Ureter (tissue), 1 donor: ENCODE measurements around the gene FPGS. TPM values are rescaled to one million over a fixed set of nuclear protein-coding genes. Genes with fewer than 3 reads are reported as not detected.
"Not testable (repeated sequence)": the region's sequence is repeated elsewhere in the genome, so short reads cannot be mapped to it uniquely, and the experiment has no call there.

Experiments used
- DNase-seq: peaks from one replicate; pipeline ENCODE4 v3.0.0-alpha.2; 2020; ENCODE audit warnings: low spot score
- total RNA-seq: library from RNA; stranded (reverse); gene quantifications from one replicate; pipeline ENCODE4 v1.2.4, GENCODE V29; 2023
- donor health status: DM: yes; HTN: yes; CAD: no.

The FPGS gene
- 115 TPM for total RNA-seq

- peak; percentile 87 for DNase-seq
Measured at GRCh38 chr9:127802576-127803443, at the start of gene FPGS. Gene FPGS (plus strand): TSS chr9:127802882. CDS start chr9:127802925, 43 bp downstream.

GRCh38 chr9:127753148-127753547 lies 49.5 kb upstream of the FPGS start:
- no peak for DNase-seq

DNA sequence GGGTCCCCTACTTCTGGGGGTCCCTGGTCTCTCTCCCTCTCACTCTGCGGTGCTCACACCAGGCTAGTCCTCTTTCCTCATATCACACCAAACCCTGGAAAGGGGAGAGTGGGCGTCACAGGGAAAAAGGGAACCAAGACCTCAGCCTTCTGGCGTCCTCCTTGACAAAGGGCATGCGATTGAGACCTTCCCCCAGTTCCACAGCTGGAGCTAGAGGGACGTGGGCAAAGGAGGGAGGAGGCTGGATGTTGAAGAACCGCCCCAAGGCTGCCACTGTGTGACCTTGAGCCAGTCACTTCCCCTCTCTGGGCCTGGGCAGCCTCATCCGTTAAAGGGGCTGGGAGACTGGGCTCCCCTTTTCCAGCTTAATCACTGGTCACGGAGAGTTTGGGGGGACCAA lies 49.1 kb upstream of the FPGS start:
- DNase-seq = no peak

DNA sequence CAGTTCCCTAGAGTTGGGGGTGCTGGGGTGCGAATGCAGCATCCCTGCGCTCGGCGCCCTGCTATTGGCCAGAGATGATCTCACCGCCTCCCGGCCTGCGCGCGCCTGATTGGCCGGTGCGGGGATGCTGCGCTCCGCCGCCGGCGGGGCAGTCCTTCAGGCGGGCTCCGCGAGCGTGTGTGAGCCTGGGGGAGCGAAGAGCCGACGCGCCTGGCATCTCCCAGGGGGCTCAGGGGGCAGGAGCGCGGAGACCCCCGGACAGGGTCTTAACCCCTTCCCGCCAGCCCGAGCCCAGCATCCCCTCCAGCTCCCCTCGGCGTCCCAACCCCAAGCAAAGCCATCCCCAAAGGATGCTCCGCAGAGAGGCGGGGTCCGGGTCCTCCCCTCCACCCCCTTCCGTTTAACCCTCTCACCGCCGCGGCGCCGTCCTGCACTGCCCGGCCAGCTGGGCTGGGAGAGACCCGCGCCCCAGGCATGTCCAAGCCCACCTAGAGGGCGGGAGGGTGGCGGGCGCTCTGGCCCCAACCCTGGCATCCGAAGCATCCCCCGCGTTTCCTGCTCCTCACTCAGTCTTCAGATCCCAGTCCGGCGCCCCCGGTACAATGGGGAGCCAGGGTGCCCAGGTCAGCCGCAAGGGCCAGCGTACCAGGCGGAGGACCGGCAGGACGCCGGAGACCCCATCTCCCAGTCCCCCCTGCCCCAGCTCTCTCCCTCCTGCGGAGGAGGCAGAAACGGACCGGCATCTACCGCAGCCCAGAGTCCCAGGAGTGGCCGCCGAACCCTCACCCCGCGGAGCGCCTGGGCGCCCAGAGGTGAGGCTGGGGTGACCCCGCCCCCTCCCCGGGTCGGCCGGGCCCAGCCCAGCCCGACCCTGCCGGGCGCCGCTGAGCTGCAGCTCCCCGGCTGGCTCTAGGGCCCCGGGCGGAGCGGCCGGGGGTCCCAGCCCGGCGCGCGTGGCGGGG lies 48.3 kb upstream of the FPGS start:
- DNase-seq = no peak

DNA sequence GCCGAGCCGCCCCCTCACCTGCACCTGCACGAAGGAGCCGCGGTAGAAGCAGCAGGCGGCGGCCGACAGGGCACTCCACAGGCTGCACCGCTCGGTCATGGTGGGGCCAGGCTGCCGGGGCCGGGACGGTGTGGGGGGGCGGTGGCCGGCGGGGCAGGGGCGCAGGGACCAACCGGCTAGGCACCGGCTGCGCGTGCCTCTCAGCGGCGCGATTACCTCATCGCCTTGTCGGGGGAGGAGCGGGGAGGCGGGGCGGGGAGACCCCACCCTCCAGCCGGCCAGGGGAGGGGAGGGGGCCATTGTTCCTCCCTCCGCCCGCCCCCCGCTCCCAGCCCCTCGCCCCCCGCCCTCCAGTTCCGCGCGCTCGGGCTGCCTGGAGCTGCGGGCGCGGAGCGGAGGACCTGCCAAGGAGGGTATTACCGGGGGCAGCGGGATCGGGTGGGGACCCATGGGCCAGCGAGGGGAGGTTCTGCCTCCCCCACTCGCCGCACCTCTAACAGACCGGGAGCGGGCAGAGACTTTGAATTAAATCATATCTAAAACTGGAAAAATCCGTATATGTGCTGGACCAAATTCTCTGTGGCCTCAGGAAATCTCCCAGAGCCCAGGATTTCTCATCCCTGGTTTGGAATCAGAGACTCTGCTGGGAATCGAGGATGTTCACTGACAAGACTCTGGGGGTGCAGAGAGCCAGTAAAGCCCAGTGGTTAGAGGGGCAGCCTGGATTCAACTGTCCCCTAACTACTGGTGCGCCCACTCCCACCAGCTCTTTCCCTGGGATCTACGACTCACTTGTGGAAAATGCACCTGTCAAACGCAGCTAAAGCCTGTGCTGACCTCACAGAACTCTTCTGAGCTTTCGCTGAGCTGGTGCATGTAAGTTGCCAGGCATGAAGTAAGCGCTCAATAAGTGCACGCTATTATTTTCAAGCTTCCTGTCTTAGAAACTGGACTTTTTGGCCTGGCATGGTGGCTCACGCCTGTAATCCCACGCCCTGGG lies 47.3 kb upstream of the FPGS start:
- no peak for DNase-seq

DNA sequence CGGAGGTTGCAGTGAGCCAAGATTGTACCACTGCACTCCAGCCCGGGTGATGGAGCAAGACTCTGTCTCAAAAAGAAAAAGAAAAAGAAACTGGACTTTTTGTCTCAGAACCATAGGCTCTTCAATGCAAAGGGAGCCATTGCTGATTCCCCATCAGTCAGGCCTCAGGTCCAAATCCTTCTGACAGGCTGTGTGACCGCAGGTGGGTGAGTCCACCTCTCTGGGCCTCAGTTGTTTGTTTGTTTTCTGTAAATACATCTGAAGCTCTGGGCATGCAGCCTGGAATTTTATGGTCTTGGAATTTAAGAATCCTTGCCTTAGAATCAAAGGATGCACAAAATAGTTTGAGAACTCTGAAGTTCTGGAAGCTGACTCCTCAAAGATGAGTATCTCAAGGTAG lies 46.4 kb upstream of the FPGS start:
- DNase-seq = no peak

- DNase-seq = not testable (repeated sequence)
Measured at GRCh38 chr9:127756776-127757175, 45.9 kb upstream of the FPGS start.

GRCh38 chr9:127758843-127759242 lies 43.8 kb upstream of the FPGS start:
- no peak for DNase-seq

- no peak for DNase-seq
Measured at GRCh38 chr9:127761061-127761460, 41.6 kb upstream of the FPGS start.

GRCh38 chr9:127761491-127761956 lies 41.2 kb upstream of the FPGS start:
- no peak for DNase-seq

- no peak for DNase-seq
Measured at GRCh38 chr9:127762111-127762676, 40.5 kb upstream of the FPGS start.

DNA sequence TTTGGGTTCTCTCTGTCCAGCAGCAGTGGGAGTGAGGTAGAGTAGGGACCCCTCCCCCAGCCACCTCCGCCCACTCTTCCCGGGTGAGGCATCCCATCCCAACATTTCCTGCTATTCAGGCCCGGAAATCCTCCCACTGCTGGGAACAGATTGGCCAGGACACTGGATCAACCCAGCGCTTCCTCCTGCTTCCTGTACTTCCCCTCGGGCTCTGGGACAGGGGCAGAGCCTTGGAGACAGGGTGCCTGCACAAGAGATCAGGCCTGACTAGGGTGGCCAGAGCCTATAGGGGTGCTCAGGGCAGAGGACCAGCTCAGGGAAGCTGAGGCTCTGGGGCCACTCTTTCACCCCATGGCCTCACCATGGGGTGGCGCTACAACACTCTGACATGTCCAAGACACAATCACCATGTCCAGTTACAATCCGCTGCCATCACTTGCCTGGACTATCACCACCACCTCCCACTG lies 38.7 kb upstream of the FPGS start:
- no peak for DNase-seq

GRCh38 chr9:127765418-127765817 lies 37.3 kb upstream of the FPGS start:
- DNase-seq = no peak

- no peak for DNase-seq
Measured at GRCh38 chr9:127767410-127767809, 35.3 kb upstream of the FPGS start.

DNA sequence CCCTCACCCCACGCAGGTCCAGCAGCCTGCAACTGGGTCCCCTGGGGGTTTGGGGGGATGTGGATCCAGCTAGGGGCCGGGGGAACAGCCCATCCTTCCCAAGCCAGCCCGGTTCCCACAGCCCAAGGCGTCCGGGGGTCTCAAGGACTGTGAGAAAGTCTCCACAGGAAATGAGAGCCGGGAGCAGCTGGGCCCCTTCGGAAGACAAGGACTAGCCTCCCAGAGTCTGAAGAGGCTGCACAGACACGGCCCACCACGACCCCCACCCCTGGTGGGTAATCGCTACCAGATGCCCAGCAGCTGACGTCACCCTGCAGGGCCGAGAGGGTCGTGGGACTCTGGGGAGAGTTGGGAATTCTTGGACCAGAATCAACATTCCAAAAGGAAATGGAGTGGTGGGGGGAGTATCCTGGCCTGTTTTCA lies 34.8 kb upstream of the FPGS start:
- DNase-seq = no peak

GRCh38 chr9:127768698-127769097 lies 34.0 kb upstream of the FPGS start:
- DNase-seq = no peak

GRCh38 chr9:127769101-127769500 lies 33.6 kb upstream of the FPGS start:
- no peak for DNase-seq

- DNase-seq = no peak
Measured at GRCh38 chr9:127769929-127770582, 32.6 kb upstream of the FPGS start.

DNA sequence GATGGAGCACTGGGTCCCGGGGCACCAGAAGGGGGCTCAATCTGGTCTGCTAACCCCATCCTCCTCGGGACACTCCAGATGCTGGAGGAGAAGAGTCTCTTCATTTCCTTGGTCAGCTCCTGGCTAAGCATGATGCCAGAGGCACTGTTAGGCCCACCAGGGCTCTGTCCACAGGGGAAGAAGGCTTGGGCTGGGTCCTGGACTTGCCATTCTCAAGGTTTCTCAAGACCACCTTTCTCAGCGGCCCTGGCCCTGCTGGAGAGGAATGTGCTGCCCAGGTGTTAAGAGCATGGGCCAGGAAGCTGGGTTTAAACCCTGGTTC lies 32.1 kb upstream of the FPGS start:
- DNase-seq = no peak

- DNase-seq = peak; percentile 99
Measured at GRCh38 chr9:127770905-127771569, 31.6 kb upstream of the FPGS start.
